Activated naive CD8-positive, alpha-beta T cell (primary cell): Measurements from ENCODE around the gene MAGI2.

Experiments used
- H3K27ac Mint-ChIP-seq: one replicate; pipeline ENCODE4 v1.8.0; 2021; ENCODE audit warnings: mixed read lengths
- H3K27me3 Mint-ChIP-seq: one replicate; pipeline ENCODE4 v1.8.0; 2021; ENCODE audit warnings: mixed read lengths
- H3K36me3 Mint-ChIP-seq: one replicate; pipeline ENCODE4 v1.8.0; 2021; ENCODE audit warnings: mixed read lengths
- H3K4me1 Mint-ChIP-seq: one replicate; pipeline ENCODE4 v1.8.0; 2021; ENCODE audit warnings: low read depth, mixed read lengths
- H3K4me3 Mint-ChIP-seq: one replicate; pipeline ENCODE4 v1.8.0; 2021; ENCODE audit warnings: mild to moderate bottlenecking, mixed read lengths
- H3K9me3 Mint-ChIP-seq: one replicate; pipeline ENCODE4 v1.8.0; 2021; ENCODE audit warnings: low read depth, mixed read lengths

Gene MAGI2

GRCh38 chr7:79182283-79182682, 271.2 kb downstream of the MAGI2 start:
- Mint-ChIP-seq H3K4me3 (no peak overlapping the region), H3K4me1 (no peaks in the 10 kb centered on the region), H3K27me3 (no peaks in the 10 kb centered on the region), H3K36me3 (no peaks in the 10 kb centered on the region), H3K27ac (no peak overlapping the region), H3K9me3 (no peaks in the 10 kb centered on the region)

- Mint-ChIP-seq H3K4me3 (no peak overlapping the region), H3K27ac (no peak overlapping the region), H3K36me3 (no peaks in the 10 kb centered on the region), H3K9me3 (no peaks in the 10 kb centered on the region), H3K27me3 (no peaks in the 10 kb centered on the region), H3K4me1 (no peaks in the 10 kb centered on the region)
These were observed 272.9 kb downstream of the MAGI2 start for GRCh38 chr7:79180533-79180932.

- Mint-ChIP-seq H3K27me3 (no peaks in the 10 kb centered on the region), H3K36me3 (no peaks in the 10 kb centered on the region), H3K4me1 (no peaks in the 10 kb centered on the region), H3K9me3 (no peaks in the 10 kb centered on the region), H3K27ac (no peak overlapping the region), H3K4me3 (no peak overlapping the region)
These were observed 276.5 kb downstream of the MAGI2 start for GRCh38 chr7:79176859-79177477.

- Mint-ChIP-seq H3K4me1 (no peaks in the 10 kb centered on the region), H3K27ac (no peak overlapping the region), H3K4me3 (no peak overlapping the region), H3K27me3 (no peaks in the 10 kb centered on the region), H3K36me3 (no peaks in the 10 kb centered on the region), H3K9me3 (no peaks in the 10 kb centered on the region)
These were observed 278.1 kb downstream of the MAGI2 start for GRCh38 chr7:79175374-79175773.

- Mint-ChIP-seq H3K36me3 (no peaks in the 10 kb centered on the region), H3K27ac (no peak overlapping the region), H3K4me1 (no peaks in the 10 kb centered on the region), H3K4me3 (no peak overlapping the region), H3K27me3 (no peaks in the 10 kb centered on the region), H3K9me3 (peaks cover 4% of the 10 kb centered on the region)
These were observed 288.2 kb downstream of the MAGI2 start for GRCh38 chr7:79165225-79165624.

GRCh38 chr7:79159040-79159664, 294.3 kb downstream of the MAGI2 start:
- Mint-ChIP-seq H3K27me3 (no peaks in the 10 kb centered on the region), H3K4me3 (no peak overlapping the region), H3K9me3 (no peaks in the 10 kb centered on the region), H3K27ac (no peak overlapping the region), H3K4me1 (no peaks in the 10 kb centered on the region), H3K36me3 (no peaks in the 10 kb centered on the region)

- H3K4me1 Mint-ChIP-seq = no peaks in the 10 kb centered on the region
- no peak overlapping the region for H3K4me3 Mint-ChIP-seq
- no peak overlapping the region for H3K27ac Mint-ChIP-seq
- H3K9me3 Mint-ChIP-seq = no peaks in the 10 kb centered on the region
- no peaks in the 10 kb centered on the region for H3K36me3 Mint-ChIP-seq
- H3K27me3 Mint-ChIP-seq = no peaks in the 10 kb centered on the region
These were observed 296.2 kb downstream of the MAGI2 start for GRCh38 chr7:79157281-79157680.

- Mint-ChIP-seq H3K9me3 (no peaks in the 10 kb centered on the region), H3K27ac (no peak overlapping the region), H3K4me1 (no peaks in the 10 kb centered on the region), H3K27me3 (no peaks in the 10 kb centered on the region), H3K36me3 (no peaks in the 10 kb centered on the region), H3K4me3 (no peak overlapping the region)
These were observed 303.6 kb downstream of the MAGI2 start for GRCh38 chr7:79149831-79150230.

GRCh38 chr7:79142706-79143105, 310.8 kb downstream of the MAGI2 start:
- no peak overlapping the region for H3K27ac Mint-ChIP-seq
- no peak overlapping the region for H3K4me3 Mint-ChIP-seq
- no peaks in the 10 kb centered on the region for H3K9me3 Mint-ChIP-seq
- H3K4me1 Mint-ChIP-seq = no peaks in the 10 kb centered on the region
- H3K36me3 Mint-ChIP-seq = no peaks in the 10 kb centered on the region
- no peaks in the 10 kb centered on the region for H3K27me3 Mint-ChIP-seq

DNA sequence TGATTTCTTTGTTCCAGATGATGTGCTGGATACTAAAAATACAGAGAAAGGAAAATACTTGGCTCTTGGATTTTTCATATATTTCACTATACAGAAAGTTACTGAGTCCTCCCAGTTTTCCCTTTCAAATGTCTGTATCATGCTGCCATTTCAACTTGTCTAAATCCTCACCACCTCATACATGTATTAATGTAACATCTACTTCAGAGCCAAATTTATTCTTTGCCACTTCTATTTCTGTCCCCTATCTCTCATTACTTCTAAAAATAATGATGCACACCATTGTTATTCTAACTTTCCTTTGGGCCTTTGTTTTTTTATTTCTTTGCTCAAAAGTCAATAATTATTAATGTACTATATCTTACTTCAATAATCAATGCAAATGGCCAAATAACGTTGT, 312.2 kb downstream of the MAGI2 start:
- Mint-ChIP-seq H3K9me3 (no peaks in the 10 kb centered on the region), H3K36me3 (no peaks in the 10 kb centered on the region), H3K27me3 (no peaks in the 10 kb centered on the region), H3K27ac (no peak overlapping the region), H3K4me3 (no peak overlapping the region), H3K4me1 (no peaks in the 10 kb centered on the region)

DNA sequence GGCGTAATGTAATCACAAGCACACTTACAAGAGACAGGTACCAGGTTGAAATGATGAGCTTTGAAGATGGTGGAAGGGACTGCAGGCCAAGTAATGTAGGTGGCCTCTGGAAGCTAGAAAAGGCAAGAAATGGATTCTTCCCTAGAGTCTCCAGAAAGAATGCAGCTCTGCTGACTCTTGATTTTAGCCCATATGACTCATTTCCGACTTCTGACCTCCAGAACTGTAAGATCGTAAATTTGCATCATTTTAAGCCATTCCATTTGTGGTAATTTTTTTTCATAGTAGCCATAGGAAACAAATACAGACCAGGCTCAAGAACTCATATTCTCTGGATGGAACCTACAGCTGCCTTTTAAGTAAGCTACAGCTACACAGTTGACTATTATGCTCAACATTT, 315.5 kb downstream of the MAGI2 start:
- no peak overlapping the region for H3K27ac Mint-ChIP-seq
- no peaks in the 10 kb centered on the region for H3K27me3 Mint-ChIP-seq
- H3K9me3 Mint-ChIP-seq = no peaks in the 10 kb centered on the region
- no peaks in the 10 kb centered on the region for H3K36me3 Mint-ChIP-seq
- no peaks in the 10 kb centered on the region for H3K4me1 Mint-ChIP-seq
- H3K4me3 Mint-ChIP-seq = no peak overlapping the region

DNA sequence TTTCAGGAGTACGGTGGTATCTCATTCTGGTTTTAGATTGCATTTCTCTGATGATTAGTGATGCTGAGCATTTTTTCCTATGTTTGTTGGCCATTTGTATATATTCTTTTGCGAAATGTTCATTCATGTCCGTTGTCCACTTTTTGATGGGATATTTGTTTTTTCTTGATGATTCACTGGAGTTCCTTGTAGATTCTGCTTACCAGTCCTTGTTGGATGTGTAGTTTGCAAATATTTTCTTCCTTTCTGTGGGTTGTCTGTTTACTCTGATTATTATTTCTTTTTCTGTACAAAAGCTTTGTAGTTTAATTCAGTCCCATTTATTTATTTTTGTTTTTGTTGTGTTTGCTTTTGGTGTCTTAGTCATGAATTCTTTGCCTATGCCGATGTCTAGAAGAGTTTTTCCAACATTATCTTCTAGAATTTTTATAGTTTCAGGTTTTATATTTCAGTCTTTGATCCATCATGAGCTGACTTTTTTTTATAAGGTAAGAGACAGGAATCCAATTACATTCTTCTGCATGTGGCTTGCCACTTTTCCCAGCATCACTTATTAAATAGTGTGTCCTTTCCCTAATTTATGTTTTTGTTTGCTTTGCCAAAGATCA, 320.5 kb downstream of the MAGI2 start:
- peaks cover 3% of the 10 kb centered on the region for H3K9me3 Mint-ChIP-seq

DNA sequence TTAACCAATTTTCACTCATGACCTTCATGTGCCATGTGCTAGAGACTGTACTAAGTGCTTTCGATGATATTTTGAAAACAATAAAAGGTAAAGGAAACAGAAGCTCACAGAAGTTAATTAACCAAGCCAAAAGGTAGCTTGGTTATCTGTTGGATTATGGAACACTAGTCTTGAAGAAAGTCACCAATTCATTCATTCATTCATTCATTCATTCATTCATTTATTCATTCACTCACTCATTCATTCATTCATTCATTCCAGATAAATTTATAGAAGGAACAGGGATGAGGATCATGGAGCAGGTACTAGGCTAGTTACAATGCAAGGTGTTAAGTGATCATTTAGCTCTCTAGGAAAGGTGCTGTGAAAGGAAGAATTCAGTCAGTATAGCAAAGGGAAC, 322.8 kb downstream of the MAGI2 start:
- no peak overlapping the region for H3K4me3 Mint-ChIP-seq
- no peak overlapping the region for H3K27ac Mint-ChIP-seq
- H3K36me3 Mint-ChIP-seq = no peaks in the 10 kb centered on the region
- H3K27me3 Mint-ChIP-seq = no peaks in the 10 kb centered on the region
- peaks cover 3% of the 10 kb centered on the region for H3K9me3 Mint-ChIP-seq
- no peaks in the 10 kb centered on the region for H3K4me1 Mint-ChIP-seq

More for the DNA sequence above, 320.5 kb downstream of the MAGI2 start:
- Mint-ChIP-seq H3K4me3 (no peak overlapping the region), H3K36me3 (no peaks in the 10 kb centered on the region), H3K4me1 (no peaks in the 10 kb centered on the region), H3K27ac (no peak overlapping the region), H3K27me3 (no peaks in the 10 kb centered on the region)

DNA sequence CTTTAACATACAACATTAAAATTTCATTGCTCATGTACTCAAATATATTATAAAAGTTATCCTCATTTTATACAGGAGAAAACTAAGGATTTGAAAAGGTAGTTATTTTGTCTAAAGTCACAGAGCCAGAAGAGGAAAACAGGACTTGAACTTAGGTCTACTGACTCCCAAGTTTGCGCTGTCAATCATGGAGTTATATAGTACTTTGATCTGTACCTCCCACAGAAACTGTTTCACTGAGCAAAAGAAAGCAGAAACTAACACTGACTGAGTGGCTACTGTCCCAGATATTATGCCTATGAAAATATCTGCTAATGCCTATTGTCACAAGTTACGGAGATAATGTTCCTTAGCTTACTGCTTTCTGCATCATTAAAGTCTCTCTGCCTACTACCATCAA, 329.1 kb downstream of the MAGI2 start:
- Mint-ChIP-seq H3K27ac (no peak overlapping the region), H3K9me3 (peaks cover 5% of the 10 kb centered on the region), H3K4me3 (no peak overlapping the region)

GRCh38 chr7:79118143-79118542, 335.3 kb downstream of the MAGI2 start:
- H3K27me3 Mint-ChIP-seq = no peaks in the 10 kb centered on the region
- peaks cover 4% of the 10 kb centered on the region for H3K9me3 Mint-ChIP-seq
- no peaks in the 10 kb centered on the region for H3K4me1 Mint-ChIP-seq
- no peak overlapping the region for H3K27ac Mint-ChIP-seq
- H3K36me3 Mint-ChIP-seq = no peaks in the 10 kb centered on the region
- H3K4me3 Mint-ChIP-seq = no peak overlapping the region

More for the DNA sequence above, 329.1 kb downstream of the MAGI2 start:
- Mint-ChIP-seq H3K36me3 (no peaks in the 10 kb centered on the region), H3K4me1 (no peaks in the 10 kb centered on the region), H3K27me3 (no peaks in the 10 kb centered on the region)

GRCh38 chr7:79096361-79096805, 357.1 kb downstream of the MAGI2 start:
- Mint-ChIP-seq H3K36me3 (no peaks in the 10 kb centered on the region), H3K27ac (no peak overlapping the region), H3K4me1 (no peaks in the 10 kb centered on the region), H3K4me3 (no peak overlapping the region), H3K27me3 (no peaks in the 10 kb centered on the region), H3K9me3 (peaks cover 8% of the 10 kb centered on the region)
